Inferior parietal cortex (tissue), 1 donor: ENCODE measurements around the gene AUNIP.

Source experiments
- DNase-seq: peaks from one replicate; pipeline ENCODE4 v3.0.0-alpha.2; 2016; ENCODE audit errors: extremely low spot score

Gene AUNIP

DNA sequence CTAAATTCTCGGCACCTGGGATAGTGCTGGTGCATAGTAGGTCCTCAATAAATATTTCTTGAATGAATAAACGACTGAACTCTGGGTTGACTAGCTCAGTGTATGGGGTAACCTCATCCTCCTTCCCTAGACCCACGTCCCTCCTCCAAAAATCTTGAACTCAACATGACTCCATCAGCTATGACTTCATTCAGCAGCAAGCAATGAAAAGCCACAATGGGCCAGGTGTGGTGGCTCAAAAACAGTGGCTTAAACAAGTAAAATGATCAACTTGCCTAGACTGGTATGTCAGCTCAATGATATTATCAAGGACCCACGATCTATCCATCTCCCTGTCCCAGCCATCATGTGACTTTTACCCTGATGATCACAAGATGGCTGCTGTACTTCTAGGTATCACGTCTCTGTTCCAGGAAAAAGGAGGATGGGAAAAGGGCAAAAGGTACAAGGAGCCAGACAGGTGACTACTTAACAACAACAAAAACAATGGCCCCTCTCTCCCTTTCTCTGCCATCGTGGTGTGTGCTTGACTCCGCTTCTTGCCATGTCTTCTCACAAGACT lies 29.2 kb upstream of the AUNIP start:
- DNase-seq, result no peak

DNA sequence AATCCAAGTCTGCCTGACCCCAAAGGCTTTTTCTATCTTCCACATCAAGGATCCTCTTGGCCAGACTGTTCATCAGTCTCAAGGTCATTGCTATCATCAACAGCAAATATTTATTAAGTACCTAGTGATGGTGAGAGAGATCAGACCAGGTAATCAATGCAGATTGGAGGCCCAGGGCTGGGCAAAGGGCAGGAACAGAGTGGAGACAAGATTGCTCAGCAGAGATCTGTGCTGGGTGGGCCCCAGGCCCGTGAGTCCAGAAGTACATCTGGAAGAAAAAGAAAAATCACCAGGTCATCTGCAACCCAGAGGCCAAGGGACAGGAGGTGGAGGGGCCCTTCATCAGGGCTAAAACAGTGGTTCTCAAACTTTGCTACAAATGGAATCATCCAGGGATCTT lies 26.3 kb upstream of the AUNIP start:
- no peak for DNase-seq

DNA sequence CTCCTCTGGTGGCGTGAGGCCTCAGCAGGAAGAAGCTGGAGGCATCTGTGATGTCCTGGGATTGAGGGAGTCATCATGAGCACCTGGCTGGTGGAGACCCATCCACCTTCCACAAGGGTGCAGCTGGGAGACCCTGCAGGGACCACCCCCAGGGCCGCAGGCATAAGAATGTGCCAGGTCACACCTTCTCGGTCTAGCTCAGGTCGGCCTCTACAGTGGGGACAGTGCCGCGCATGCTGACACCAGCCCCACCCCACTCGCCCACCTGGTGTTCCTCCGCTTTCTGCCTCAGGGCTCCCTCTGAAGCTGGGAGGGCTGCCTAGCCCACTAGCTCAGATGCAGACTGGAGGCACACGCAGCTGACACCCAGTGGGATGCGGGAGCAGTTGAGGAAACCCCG lies 22.0 kb upstream of the AUNIP start:
- no peak for DNase-seq

DNA sequence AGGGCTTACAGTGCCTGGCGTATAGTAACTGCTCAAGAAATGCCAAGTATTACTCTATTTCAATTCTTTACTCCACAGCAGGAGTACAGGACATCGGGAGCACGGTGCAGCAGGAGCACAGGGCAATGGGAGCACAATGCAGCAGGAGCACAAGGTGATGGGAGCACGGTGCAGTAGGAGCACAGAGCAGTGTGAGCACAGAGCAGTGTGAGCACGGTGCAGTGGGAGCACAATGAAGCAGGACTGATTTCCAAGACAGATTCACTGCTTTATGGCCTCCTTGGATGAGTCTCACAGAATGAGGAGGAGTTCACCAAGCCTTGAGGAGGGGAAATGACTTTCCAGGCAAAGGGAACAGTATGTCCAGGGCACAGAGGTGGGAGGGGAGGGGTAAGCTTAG lies 21.3 kb upstream of the AUNIP start:
- no peak for DNase-seq

DNA sequence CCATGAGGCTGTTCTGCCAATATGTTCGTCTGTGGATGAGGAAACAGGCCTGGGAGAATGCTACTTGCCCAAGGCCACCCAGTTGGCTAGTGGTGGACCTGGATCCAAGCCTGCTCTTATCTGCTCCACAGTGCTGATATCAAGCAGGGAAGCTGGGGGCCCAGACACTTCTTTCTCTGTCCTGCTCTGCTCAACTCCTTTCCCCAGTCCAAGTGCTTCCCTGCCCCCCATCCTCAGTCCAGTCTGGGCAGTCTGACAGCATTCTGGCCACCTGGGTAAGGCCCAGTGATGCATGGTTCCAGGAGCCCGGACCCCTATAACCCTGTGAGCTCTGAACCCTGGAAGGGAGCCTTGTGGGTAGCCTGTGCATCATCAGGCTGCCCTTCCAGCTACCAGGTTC lies 20.4 kb upstream of the AUNIP start:
- no peak for DNase-seq

DNA sequence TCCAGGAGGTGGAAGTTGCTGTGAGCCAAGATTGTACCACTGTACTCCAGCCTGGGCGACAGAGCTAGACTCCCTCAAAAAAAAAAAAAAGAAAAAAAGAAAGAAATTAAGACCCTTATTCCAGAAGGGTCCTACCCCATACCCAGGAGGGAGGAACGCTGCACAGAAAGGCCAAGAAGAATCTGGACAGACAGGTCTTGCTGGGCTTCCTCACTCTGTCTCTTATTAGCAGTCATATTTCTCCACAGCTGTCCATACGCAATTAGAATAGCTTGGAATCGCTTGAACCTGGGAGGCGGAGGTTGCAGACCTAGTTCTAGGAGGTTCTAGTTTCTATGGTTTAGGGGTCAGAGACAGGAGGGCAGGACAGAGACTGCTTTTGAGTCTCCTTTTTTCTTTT lies 19.4 kb upstream of the AUNIP start:
- no peak for DNase-seq

DNA sequence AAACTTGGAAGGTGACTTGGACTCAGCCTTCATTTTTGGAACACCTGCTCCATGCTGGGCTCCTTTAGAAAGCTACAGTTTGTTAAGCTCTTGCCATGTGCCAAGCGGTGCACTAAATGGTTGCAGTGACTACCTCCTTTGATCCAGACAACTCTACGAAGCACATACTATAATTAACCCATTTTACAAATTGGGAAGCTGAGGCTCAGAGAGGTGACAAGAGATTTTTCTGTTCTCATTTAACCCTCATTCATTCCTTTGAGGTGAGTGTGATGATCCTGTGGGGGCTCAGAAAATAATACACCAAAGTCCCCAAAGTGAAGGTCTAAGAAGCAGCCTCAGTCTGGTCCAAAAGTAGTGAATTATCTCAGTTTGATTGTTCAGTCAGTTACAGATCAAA lies 17.9 kb upstream of the AUNIP start:
- no peak for DNase-seq

DNA sequence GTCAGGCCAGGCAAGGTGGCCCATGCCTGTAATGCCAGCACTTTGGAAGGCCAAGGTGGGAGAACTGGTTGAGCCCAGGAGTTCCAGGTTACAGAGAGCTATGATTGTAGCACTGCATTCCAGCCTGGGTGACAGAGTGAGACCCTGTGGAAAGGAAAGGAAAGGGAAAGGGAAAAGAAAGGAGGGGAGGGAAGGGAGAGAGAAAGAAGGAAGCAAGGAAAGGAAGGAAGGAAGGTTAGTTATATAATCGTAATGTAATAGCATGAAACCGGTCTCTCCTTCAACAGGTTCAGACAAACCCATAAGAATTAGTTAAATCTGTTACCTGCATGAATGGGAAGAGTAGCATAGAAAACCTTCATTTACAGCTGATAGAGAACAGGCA lies 17.4 kb upstream of the AUNIP start:
- DNase-seq, result no peak

DNA sequence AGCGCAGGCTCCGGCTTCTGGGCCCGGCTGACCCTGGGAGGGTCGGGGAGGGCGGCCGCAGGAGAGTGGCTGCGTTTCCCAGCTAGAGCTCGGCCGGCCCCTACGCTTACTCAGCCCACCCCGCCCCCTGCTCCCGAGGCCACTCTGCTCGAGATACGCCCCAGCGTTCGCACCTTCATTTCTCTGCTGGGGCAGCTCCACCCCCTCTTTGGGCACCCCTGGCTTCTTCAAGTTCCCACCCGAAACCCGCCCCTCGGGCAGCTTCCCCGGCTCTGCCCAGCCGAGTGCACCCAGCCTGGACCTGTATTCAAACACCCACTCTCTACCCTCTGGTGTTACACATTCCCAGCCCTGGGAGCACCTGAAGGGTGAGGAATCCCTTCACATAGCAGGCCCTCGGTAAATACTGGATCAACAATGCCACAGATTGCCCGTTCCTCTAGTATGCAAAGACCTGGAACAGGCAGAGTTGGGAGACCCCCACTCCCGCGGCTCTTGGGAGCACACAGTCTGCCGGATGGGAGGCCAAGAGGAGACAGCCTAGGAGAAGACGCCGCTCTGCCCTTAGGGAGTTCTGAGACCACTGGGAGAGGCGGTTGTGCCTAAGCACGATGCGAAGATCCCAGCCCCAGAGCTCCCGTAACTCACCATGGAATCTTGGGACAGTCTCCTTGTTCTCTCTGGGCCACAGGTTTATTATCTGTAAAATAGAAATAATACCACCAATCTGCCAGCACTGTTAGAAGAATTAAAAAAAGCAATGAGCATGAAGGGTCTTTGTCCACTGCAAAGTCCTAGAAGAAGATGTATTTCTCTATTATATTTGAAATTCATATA lies 16.8 kb upstream of the AUNIP start:
- no peak for DNase-seq

DNA sequence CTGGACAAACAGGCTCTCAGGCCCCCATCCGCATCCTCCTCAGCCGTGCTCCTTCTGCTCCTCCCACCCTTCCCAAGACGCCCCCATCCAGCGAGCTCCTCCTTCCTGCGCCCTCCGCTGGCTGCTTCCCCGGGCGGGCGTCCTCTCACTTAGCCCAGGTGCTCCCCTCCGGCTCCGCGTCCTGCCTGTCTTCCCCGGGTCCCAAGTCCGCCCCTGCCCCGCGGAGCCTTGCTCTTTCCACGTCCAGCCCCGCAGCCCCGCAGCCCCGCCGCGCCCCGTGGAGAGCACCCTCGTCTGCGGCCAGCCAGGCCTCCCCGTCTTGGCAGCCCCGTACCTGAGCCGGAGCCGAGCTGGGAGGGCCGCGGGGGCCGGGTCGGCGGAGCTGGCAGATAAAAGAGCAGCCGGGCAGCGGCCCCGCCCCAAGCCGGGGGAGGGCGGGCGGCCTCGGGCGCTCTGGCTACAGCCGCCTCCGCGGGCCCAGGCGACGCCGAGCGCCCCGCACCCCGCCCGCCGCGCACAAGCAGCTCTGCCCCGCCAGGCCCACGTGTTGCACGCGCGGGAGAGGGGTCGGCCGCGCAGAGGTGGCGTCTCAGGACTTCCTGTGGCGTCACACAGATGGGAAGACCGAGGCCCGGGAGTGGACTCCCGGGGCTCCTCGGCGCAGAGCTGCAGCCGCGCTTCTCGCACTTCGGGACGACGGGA lies 16.0 kb upstream of the AUNIP start, which contains the start of gene PAQR7:
PAQR7 (minus strand) TSS at position 555 of the 702 bp plus-strand sequence. CDS start 11,869 bp downstream, outside the sequence.
- peak; percentile 73 for DNase-seq

DNA sequence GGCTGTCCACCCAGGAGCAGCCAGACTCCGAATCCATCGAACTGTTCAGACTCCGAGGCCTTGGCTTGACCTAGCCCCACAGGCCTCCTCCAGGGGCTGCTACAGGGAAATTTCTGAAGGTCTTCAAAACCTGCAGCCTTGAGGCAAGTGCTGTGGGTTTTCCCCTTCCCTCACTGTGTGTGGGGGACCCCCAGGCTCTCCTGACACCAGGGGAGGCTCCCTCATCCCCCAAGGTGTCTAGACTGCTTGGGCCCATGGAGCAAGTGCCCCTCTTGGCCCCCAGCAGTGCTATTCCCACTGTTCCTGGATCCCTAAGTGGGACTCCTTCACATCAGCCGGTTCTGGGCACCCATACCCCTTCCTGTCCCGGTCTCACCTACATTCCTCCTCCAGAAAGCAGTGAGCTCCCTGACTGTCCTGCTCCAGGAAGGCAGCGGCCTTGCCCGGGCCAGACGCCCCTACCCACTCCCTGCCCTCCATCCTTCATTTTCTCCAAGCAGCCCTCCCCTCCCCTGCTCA lies 15.4 kb upstream of the AUNIP start:
- no peak for DNase-seq

DNA sequence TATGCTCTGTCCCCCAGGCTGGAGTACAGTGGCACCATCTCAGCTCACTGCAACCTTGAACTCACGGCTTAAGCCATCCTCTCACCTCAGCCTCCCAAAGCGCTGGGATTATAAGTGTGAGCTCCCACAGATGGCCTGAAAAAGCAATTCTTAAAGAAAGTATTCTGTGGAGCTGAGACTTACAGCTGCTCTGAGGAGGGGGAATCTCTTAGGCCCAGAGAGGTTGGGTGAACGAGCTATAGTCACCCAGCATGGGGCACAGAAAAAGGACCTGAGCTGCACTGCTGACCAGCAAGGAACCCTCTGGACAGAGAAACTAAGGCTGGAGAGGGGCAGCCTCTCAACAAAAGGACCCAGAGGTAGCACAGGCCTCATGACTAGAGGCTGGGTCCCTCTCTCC lies 15.0 kb upstream of the AUNIP start:
- DNase-seq, result no peak

DNA sequence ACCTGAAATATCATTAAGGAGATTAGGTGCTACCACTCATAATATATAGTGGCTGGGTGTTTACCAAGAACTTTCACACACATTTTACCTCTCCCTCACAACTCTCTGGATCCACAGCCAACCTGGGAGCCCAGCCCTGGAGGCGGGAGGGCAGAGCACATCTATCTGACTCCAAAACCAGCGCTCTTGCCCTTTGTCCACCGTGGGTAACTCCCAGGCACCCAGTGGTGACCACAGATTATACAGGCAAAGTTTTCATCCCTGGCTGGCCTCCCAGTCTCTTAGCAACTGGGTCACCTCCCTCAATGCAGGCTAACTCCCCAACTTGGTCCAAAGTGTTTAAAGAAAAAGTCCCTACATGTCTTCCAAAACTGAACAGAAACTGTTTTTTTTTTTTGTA lies 13.9 kb upstream of the AUNIP start:
- no peak for DNase-seq

DNA sequence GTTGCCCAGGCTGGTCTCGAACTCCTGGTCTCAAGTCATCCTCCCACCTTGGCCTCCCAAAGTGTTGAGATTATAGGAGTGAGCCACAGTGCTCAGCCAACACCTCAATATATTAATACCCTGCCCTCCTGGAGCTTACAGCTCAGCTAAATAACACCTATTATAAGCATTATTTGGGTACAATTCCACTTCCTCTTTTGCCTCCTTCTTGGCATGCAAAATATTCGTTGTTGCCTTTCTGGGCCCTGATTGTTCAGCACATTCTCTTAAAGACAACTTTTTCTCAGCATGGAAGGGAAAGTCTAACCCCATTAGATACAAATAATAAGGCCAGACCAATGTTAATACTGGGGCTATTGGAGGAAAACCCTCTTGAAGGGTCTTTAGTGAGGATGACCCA lies 13.5 kb upstream of the AUNIP start:
- DNase-seq, result no peak

DNA sequence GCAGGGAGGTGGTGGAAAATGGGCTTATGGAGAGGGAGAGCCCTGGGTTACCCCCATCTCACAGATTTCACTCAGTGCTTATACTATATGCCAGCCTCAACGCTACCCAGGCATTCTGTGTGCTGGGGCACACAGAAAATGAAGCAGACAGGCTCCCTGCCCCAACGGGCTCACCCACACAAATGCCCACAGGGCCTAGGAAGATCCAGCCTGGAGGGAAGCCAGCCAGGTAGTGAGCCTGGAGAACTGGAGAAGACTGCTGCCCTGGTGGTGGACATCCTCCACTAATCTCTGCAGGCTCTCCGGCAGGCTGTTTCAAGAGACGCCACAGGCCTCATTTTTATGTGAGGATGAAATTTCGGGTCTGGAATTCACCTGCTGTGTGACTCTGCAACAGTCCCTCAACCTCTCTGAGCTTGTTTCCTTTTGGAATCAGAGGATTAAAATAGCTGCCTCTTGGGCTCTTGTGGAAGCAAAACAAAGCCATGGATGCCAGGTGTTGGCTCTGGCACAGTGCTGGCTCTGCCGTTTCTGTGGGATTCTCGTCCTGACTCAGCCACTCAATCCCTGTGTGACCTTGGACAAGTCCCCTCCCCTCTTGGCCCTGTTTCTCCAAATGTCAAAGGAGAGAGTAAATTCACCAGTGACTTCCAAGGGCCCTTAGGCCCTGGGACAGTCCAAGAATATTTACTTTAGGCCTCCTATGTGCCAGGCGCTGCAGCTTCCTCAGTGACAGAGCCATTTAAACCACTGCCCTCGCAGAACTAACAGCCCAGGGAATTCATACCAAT lies 12.6 kb upstream of the AUNIP start:
- no peak for DNase-seq

DNA sequence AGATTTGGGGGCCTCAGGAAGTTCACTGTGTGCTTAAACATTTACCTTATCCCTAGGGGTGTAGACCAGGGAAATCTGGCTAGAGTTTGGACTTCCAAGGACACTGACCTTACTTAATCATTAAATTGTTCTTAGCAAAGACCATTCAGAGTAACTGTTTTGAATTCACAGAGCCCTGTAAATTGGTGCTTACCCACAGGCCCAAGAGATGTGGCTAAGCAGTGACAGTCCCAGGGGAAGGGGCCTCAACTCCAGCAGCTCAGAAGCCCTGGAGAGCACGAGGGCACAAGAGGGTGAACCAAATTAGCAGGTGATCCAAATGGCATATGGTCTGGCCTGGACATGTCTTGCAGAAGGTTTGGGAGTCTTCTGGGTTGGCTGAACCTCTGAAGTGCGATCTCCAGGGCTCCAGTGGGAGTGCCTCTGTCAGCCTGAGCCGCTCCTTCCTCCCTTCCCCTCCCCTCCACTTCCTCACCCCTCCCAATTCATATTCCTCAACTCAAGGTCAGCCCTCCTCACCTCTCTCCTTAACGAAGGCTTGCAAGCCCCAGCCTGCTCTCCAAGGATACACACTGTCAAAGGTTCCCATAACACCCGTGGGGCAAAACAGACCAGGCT lies 11.9 kb upstream of the AUNIP start:
- no peak for DNase-seq

DNA sequence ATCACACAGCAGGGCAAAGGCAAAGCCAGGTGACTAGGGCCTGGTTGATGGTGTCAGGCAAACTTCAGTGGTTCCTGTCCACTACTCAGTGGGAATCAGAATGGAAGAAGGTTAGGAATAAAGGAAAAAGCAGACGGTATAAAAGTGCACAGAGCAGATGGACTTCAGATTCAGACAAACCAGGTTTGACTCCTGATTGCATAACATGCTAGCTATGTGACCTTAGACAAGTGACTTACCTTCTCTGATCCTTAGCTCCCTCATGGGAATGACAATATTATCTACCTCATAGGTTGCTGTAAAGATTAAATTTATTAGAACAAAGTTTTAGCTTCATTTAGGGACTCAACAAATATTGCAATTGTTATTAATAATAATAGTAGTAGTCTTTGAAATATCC lies 11.4 kb upstream of the AUNIP start:
- no peak for DNase-seq

DNA sequence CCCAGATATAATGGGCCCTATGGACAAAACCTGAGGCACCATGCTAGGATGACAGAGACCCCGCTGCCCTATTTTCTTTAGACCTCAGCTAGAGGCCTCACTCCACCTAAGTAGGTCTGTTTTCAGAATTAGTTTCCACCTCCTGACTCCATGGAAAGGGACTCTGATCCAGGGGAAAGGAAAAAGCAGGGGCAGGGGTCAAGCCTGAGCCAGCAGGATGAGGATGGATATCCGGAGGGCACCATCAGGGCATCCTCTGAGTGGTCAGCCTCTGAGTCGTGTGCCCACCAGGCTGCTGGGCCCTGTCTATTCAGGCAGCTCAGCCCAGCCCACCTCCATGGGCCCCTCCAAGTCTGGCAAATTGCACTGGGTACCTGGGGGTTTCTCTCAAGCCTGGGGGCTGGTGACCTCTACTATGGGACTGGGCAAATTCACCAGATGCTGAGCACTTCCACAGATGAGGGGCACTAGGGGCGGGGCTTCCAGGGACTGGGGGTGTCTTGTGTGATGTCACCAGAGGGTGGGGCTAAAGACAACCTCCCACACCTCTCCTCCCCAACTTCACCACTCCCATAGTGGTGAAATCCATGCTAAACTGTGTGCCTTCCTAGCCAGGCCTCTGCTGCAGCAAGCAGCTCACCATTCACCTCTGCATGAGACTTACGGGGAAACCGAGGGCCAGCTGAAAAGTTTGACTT lies 10.8 kb upstream of the AUNIP start:
- DNase-seq, result no peak

DNA sequence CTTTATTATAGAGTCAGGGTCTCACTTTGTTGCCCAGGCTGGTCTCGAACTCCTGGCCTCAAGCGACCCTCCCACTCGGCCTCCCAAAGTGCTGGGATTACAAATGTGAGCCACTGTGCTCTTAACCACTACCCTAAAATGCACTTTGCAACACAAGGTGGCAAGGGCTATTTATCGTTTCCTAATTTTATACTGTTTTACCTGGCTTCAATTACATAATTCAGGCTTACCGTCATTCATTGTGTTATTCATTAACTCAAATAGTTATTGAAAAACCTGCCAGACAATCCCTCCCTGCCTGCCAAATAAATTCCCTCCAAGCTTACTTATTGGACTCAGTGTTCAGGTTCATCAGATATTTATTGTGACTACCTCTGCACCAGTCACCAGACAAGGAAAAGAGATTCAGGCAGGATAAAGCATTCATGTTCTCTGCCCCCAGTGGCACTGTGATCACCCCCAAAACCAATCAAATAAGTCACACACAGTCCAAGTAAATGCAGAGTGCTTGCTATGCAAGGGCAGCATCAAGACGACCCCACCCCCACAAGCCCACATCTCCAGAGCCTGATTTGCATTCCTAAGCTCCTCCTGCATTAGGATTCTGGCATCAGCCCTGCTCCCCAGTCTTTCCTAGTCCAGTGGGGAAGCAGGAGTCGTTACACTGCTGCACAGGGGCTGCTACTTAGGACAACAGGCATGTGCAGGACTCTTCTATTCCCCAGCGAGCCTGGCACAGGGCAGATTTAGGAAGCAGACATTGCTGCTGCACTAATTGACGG lies 8.1 kb upstream of the AUNIP start:
- DNase-seq, result no peak

DNA sequence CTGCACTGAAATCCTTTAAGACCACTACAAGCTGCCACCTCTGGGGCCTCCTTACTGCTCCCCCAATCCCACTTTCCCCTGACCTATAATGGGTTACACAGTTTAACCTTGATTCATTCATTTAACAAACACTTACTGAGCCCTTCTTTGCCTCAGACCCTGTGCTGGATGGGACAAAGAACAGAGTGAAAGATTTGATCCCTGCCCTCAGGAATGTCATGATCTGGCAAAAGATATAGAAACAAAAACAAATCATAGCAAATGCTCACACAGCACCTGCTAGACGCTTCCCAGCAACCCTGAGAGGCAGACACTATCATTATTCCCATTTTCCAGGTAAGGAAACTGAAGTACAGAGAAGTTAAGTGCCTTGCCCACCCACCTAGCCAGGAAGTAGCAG lies 7.0 kb upstream of the AUNIP start:
- DNase-seq, result no peak
